HL-60/S4 treated with retinoic acid at 250 ng/mL for 4 days and 3 days (cell line): Measurements from ENCODE around the gene MAP3K1.

Source experiments
- in situ Hi-C: fragments of 300-500 bp; cut with MboI; formaldehyde crosslinking; loops from 2 replicates; pipeline ENCODE4 v1.7.0; 2022; ENCODE audit warnings: low sequenced_read_pairs

The MAP3K1 gene

DNA sequence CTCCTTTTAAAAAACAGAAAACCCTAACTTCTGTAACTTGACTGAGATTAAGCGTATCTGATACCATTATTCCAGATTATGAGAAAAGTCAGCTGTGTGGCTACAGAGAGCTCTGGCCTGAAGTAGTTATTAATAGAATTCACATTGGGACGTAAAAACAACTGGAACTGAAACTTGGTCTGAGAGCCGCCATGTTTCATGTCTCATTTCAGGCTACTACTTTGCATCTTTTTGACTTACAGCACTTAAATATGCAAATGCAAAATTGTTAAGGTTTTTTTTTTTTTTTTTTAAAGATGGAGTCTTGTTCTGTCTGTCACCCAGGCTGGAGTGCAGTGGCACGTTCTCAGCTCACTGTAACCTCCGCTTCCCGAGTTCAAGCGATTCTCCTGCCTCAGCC, 25.2 kb downstream of the MAP3K1 start:
- in situ Hi-C loops: loop anchor here (25.0 kb wide), 1 partner anchor 578 kb away; no protein-coding TSS in a partner anchor

DNA sequence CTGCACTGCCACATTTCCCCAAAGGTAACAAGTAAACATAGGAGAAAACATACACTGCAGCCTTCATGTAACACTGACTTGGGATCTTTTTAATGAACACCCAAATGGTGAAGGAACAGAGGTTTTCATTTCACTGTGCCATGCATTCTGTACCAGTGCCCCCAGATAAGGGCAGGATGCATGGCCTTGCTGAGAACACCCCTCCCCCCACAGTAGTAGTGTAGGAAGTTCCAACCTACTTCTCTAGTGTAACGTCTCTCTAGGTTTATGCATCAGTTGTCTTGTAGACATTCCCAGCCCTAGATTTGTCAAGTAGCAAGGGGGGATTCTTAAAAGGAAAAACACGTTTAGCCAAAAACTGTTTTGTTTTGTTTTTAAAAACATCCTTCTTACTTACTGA, 29.9 kb downstream of the MAP3K1 start:
- in situ Hi-C loops: loop anchor here (25.0 kb wide), 1 partner anchor 583 kb away; no protein-coding TSS in a partner anchor

DNA sequence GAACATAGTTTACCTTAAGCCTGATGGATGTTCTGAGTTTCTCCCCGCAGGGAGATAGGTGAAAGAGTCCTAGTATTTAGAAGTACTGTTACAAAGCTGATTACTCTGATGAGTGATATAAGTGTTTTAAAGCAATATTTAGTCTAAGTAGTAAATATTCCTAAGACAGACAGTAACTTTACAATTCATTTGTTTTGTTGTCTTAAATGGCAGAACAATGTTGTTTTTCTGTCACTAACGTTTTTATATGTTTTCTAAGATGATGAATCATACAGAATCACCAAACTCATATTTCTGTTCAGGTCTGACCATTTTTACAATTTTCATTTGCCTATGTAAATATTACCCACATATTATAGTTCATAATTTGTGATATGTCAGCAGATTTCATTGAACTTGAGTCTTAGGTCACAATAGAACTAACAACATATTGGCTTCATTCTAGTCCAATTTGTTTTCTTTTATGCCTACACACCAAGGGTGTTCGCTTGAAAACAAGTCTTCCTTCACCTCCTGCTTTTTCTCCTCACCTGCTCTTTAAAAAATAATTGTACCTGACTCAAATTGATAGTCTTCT, 30.6 kb downstream of the MAP3K1 start:
- in situ Hi-C loops: loop anchor here (25.0 kb wide), 1 partner anchor 584 kb away; no protein-coding TSS in a partner anchor

DNA sequence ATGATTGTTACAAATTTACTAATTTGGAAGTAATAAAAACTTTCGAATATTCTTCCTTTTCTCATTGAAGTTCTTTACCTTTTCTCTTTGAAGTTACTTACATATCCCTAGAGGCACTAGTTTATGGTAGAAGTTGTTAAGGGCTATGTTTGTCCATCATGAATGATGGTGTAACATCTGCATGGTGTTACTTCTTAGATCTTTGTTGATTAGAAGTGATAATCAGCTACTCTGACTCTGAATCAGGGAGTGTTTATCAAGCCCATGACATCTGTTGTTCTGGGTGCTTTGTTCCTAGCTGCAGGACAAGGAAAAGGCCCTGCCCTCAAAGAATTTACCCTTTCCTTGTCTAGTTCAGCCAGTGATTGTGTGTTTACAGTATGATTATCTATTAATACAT, 32.9 kb downstream of the MAP3K1 start:
- in situ Hi-C loops: loop anchor here (25.0 kb wide), 1 partner anchor 586 kb away; no protein-coding TSS in a partner anchor

DNA sequence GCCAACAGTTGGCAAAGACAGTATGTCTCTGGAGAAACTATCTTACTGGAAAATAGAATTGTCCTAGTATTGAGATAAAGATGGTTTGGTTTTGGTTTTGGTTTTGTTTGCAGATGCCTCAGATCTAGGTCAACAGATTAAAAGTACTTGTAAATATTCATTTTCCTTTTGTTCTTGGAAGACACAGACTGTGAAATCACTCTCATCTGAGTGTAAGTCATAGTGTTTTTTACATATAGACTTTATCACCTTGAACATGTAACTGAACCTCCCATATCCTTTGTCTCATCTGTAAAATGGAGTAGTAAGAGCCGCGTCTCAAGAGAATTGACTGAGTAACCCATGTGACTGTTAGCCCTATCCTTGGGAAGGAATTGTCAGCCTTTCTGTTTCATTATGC, 34.3 kb downstream of the MAP3K1 start:
- in situ Hi-C loops: loop anchor here (25.0 kb wide), 1 partner anchor 587 kb away; no protein-coding TSS in a partner anchor

DNA sequence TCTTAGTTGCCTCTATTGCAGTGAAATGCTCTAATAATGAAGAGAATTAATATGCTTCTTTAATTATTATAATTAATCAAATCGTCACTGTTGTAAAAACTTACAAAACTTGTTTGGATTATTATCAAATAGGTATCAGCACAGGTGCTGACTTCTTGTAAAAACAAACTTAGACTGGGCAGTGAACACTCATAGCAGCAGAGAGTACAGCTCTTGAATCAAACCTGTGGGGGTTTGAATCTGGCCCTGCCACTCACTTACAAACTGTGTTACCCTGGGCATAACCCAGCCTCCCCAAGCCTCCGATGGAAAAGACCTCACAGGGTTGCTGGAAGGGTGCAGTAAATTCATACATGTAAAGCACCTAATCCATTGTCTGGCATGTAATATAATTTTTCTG, 35.1 kb downstream of the MAP3K1 start:
- in situ Hi-C loops: no loop called here

DNA sequence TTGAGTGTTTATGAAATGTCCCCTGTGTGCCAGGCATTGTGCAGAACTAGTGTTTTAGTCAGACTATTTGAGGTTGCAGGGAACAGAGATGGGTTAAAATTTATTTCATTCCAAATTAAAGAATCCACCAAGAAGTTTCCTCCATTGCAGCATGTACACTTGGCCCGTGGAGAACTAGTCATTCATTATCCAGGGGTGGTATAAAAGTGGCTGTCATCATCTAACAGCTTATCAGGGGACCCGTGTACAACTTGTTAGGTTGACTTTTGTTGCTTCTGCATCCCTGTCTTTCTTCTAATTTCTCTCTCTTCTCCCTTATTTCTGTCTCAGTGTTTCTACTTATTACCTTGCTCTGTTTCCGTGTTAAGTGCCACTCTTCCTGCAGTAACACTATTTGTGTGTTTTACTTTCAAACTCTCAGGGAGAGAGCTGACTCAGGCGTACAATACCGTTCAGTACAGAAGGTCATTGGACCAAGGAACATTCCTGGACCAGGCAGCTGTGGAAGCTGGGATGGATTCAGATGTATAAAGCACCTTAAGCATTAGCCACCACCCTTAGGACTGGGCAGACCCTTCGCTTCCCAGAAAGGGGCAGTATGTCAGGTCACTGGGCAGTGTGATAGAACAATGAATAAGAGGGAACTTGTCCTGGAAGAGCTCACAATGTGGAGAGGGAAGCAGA, 36.1 kb downstream of the MAP3K1 start:
- in situ Hi-C loops: no loop called here

DNA sequence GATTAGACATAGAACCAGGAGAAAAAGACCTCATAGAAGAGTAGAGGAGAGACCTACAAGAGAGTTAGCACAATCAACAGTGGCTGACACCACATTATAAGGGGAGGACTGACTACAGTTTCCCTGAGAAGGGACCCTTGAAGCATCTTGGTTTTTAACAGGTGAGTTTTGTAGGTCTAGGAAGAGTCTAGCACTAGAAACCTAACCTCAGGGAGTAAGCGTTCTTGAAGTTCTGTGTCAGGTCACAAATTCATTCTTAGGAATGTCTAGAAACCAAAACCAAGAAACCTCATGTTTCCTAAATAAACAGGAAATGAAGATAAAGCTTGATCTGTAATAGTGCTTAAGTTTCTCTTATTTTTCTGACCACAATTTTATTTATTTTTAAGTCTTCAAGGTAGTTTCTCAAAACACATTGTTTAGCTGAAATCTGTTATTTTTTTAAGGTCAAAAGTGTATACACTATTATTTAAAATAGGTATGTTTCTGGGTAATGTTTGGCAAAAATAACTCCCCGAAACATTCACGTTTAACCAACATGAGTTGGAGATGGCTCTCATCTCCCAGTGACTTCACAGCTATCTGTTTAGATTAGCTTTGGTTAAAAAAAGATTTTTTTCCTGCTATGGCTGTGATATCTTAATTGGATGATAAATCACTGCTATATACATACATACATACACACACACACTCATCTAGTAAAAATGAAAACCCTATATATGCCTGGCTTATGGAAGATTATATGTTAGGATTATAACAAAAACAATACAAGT, 37.1 kb downstream of the MAP3K1 start:
- in situ Hi-C loops: no loop called here

DNA sequence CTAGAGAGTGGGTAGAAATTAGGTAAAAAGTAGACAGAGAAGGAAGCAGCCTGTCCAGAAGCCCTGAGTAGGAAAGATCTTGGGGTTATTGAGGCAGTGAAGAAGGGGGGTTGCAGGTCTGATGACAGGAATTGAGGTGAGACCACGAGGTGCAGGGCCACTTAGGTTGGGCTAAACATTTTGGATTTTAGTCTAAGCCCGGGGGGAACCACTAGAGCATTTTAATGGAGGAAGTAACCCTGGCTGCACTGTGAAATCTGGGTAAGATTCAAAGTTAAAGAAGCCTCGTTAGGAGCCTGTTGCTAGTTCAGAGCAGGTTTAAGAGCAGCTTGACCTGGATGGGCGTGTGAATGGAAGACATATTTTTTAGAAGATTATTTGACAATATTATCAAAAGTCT, 38.3 kb downstream of the MAP3K1 start:
- in situ Hi-C loops: no loop called here

DNA sequence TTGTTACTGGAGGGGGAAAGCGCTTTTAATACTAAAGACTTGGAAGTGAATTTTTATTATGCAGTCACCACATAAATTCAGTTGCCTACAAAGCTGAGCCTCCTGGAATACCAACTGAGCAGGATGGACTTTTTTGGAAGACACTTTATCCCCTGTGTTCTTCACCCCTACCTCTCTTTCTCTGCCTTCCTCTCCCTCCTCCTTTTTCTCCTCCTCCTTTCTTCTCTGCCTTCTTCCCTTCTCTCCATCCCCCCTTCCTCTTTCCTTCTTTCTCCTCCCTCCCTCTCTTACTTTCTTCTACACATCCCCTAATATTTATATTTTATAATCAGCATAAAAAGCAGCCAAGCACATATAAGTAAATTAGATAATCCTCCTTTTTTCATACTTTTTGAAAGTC, 39.6 kb downstream of the MAP3K1 start:
- in situ Hi-C loops: no loop called here

DNA sequence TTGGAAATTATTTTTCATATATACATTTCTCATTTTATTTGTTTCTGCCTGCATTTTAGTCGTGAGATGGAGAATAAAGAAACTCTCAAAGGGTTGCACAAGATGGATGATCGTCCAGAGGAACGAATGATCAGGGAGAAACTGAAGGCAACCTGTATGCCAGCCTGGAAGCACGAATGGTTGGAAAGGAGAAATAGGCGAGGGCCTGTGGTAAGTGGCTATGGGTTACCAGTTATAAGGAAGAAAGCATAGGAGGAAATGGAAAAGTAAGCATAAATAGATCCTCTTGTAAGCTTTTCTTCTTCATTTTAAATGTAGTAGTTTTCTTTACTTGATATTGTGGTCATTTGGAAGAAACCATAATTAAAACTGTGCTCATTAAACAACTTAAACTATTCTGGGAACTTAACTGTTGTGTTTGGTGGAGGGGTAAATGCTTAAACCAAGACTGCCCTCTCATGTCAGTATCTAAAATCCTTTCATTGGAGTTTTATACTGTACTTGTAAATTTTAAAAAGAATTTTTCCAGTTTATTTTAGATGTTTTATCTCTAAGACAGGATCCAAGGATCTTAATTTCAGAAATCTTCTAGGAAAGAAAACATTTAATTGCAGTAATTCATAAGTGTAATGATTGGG, 41.3 kb downstream of the MAP3K1 start:
- in situ Hi-C loops: no loop called here

DNA sequence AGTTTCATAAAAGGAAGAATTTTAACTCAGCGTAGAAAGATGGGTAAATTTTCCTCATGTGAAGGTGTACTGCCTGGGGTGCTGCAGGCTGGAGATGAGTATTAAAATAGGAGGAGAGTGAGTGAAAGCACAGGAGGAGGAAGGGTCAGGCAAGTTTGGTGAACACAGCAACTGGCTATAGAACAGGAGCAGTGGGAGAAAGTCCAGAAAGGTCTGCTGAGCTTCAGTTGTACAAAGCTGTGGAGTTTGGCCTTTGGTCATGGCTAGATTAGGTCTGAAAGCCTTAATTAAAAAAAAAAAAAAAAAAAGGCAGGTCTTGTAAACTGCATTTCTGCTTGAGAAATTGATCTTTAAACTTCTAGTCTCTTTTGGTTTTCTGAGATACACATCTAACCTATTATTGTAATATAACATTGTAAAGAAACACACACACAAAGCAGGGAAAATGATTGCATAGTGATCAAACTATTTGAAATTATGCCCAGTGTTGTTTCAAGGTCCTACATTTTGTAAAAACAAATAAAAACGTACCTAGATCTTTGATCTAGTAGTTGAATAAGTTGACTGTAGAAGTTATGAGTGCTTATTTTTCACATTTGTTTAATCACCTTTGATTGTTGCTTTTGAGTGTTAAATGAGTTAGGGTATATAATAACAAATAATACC, 43.6 kb downstream of the MAP3K1 start:
- in situ Hi-C loops: no loop called here

DNA sequence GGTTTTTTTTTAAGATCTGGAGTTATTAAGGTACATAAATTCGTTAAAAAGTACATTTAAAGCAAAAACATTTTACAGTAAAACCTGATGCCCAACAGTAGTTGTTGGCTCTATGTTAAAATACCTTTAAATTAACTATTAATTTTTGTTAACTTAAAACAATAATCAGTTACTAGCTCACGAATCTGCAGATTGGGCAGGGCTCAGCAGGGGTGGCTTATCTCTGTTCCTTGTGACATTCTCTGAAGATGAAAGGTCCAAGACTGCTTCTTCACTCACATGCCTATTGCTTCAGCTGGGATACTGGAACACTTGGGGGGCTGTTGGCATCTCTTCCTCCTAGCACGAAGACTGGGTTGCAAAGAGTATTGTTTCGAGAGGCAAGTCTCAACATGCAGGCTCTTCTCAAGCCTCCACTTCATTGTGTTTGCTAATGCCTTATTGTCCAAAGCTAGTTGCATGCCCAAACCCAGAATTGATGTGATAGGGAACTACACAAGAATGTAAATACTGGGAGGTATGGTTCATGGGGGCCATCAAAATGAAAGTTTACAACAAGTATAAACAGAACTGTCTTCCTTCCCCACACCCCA, 46.6 kb downstream of the MAP3K1 start:
- in situ Hi-C loops: no loop called here

DNA sequence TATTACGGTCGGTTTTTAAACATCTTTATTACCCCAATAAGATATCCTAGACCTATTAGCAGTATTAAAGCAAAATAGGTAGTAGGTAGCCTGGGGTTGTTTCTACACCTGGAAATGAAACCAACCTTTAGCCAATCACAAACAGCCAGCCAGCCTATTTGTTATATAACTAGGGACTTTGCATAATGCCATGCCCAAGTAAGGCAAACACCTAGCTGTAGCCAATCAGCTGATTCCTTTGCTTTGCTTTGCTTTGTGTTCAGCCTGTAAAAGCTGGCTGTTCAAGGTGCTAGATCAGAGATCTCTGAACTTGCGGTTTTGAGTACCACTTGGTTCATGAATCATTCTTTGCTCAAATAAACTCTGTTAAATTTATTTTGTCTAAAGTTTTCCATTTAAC, 47.6 kb downstream of the MAP3K1 start:
- in situ Hi-C loops: no loop called here

DNA sequence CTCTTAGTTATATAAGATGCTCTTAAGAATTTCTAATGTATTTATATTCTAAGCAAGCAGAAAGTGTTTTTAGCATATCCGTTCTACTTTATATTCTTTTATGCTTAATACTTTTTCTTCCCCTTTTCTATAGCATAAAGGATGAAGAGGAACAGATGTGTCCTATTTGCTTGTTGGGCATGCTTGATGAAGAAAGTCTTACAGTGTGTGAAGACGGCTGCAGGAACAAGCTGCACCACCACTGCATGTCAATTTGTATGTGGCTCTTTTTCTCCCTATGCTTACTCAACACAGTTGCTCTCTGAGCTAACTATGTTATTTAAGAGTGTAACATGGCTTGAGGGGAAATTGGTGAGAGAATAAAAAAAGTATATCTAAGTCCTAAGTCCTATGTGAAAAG, 56.4 kb downstream of the MAP3K1 start:
- in situ Hi-C loops: no loop called here

DNA sequence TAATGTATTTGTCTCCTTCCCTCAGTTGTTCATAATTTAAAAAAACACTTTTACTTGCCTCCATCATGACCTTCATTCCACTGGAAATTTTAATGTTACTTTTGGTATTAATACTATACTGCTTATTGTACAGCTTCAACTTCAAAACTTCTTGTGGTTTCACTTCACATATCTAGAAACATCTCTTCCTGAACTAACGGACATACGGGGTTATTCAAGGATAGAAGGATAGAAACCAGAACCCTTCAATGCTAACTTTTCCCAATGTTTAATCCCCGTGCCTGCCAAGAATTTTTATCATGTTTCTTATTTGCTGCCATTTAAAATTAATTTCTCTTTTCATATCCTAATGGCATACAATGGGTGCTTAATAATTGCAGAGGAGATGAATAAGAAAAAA, 57.7 kb downstream of the MAP3K1 start:
- in situ Hi-C loops: no loop called here

DNA sequence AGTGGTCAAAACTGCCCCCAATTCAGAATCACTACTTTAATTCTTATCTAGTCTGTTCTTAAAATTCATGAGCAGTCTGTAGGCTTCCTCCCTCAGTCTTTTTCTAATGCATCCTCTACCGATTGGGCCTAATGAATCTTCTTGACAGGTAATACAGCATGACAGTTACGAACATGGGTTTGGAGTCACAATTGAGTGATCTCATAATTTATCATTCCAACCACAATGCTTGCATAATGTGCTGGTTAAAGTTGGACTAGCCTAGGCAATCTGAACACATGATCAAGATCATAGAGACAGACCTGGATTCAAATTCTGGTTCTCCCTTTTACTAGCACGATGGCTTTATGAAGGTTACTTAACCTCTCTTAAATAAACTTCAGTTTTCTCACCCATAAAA, 61.0 kb downstream of the MAP3K1 start:
- in situ Hi-C loops: no loop called here

DNA sequence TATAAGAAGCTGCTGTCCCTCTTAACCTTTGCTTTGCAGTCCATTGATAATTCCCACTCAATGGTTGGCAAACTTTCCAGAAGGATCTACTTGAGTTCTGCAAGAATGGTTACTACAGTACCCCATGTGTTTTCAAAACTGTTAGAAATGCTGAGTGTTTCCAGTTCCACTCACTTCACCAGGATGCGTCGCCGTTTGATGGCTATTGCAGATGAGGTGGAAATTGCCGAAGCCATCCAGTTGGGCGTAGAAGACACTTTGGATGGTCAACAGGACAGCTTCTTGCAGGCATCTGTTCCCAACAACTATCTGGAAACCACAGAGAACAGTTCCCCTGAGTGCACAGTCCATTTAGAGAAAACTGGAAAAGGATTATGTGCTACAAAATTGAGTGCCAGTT, 66.2 kb downstream of the MAP3K1 start:
- in situ Hi-C loops: no loop called here

DNA sequence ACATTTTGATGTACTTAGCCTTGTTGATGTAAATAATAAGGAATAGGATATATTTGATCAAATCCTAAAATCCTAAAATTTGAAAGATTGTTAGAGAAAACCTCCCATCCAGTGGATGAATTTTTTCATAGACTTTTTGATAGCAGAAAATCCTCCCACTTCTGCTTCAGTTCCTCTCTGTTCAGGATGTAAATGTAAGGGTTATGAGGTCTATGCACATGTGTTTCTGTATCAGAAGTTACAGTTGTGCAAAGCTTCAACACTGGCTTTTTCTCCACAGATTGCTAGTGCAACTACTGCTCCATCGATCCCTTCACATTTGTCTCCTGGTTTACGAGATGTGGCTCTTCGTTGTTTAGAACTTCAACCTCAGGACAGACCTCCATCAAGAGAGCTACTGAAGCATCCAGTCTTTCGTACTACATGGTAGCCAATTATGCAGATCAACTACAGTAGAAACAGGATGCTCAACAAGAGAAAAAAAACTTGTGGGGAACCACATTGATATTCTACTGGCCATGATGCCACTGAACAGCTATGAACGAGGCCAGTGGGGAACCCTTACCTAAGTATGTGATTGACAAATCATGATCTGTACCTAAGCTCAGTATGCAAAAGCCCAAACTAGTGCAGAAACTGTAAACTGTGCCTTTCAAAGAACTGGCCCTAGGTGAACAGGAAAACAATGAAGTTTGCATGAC, 78.1 kb downstream of the MAP3K1 start:
- in situ Hi-C loops: no loop called here

DNA sequence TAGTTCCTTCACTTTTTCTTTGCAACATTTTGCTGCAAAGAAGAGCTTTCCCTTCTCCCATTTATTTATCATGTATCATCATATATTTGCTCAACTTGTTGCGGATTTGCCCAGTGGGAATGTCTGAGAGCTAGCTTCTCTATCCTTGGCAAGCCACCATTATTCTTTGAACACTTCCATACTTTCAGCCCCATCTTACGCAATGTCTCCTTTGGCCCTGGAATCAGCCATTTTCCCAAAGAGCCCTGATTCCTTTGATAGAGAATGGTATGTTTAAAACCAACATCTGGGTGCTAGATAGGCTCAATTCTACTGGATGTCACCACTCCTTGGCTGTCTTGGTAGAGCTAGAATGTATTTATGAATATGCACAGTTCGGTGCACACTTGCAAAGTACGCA, 81.4 kb downstream of the MAP3K1 start:
- in situ Hi-C loops: no loop called here
